Measurements from ENCODE around the gene TYMS. TPM values are rescaled to one million over a fixed set of nuclear protein-coding genes. Genes with fewer than 3 reads are reported as not detected.
"Not testable (repeated sequence)": the region's sequence is repeated elsewhere in the genome, so short reads cannot be mapped to it uniquely, and the experiment has no call there.

Gene TYMS
- total and polyA plus RNA-seq, 12 donors = 0.32 to 19.2 (median 3.8) TPM; not detected in 1

- intact Hi-C loops (cut with DNase I) = no loop called here
- H3K27me3 ChIP-seq = no peaks in the 10 kb centered on the region
- TF ChIP-seq CTCF (IDR thresholded peaks at IDR 0.05) (no peak), POLR2A (IDR thresholded peaks at IDR 0.05) (no peak)
- peaks cover 0 to 26% of the 10 kb centered on the region in 2 donors for H3K36me3 ChIP-seq (replicated peaks in 1 of 2)
- H3K4me3 ChIP-seq = no peak overlapping the region
- H3K4me1 ChIP-seq (replicated peaks in 1 of 2) = peaks cover 0 to 5% of the 10 kb centered on the region in 2 donors
- H3K27ac ChIP-seq = no peak overlapping the region
- no peaks in the 10 kb centered on the region for H3K9me3 ChIP-seq (replicated peaks in 1 of 3)
- 85 to 93% (median 88%) methylated on average over 5 of the region's 5 CpGs for WGBS, 4 donors
- peak in 2 of 7 donors; percentile 8 to 28 for DNase-seq
Measured at GRCh38 chr18:681985-682384, 24.5 kb downstream of the TYMS start.

GRCh38 chr18:682416-682815 is 25.0 kb downstream of the TYMS start:
- 94 to 96% (median 96%) methylated on average over 6 to 9 of the region's 9 CpGs for WGBS, 4 donors
- H3K27me3 ChIP-seq; H3K9me3 ChIP-seq (replicated peaks in 1 of 3); H3K4me3 ChIP-seq; H3K4me1 ChIP-seq (replicated peaks in 1 of 2); intact Hi-C loops (cut with DNase I); H3K27ac ChIP-seq: not testable (repeated sequence)
- DNase-seq = peak in 2 of 7 donors; percentile 2 to 27
- peaks cover 0 to 23% of the 10 kb centered on the region in 2 donors for H3K36me3 ChIP-seq (replicated peaks in 1 of 2)

- H3K27me3 ChIP-seq = no peaks in the 10 kb centered on the region
- H3K4me1 ChIP-seq (replicated peaks in 1 of 2) = no peaks in the 10 kb centered on the region
- H3K36me3 ChIP-seq (replicated peaks in 1 of 2) = peaks cover 0 to 23% of the 10 kb centered on the region in 2 donors
- no peaks in the 10 kb centered on the region for H3K9me3 ChIP-seq (replicated peaks in 1 of 3)
- intact Hi-C loops (cut with DNase I) = no loop called here
- H3K4me3 ChIP-seq = no peak overlapping the region
- H3K27ac ChIP-seq = no peak overlapping the region
- no peak for DNase-seq
- TF ChIP-seq POLR2A (IDR thresholded peaks at IDR 0.05) (no peak), CTCF (IDR thresholded peaks at IDR 0.05) (no peak)
Measured at GRCh38 chr18:682833-683232, 25.4 kb downstream of the TYMS start.

- H3K36me3 ChIP-seq (replicated peaks in 1 of 2) = peaks cover 0 to 23% of the 10 kb centered on the region in 2 donors
- whole genome bisulfite sequencing, 4 donors = 80 to 87% (median 86%) methylated on average over 1 to 5 of the region's 5 CpGs
Measured at GRCh38 chr18:683531-683930, 26.1 kb downstream of the TYMS start.

More at GRCh38 chr18:683531-683930, 26.1 kb downstream of the TYMS start:
- H3K27me3 ChIP-seq = no peaks in the 10 kb centered on the region
- peak in 2 of 7 donors; percentile 6 to 37 for DNase-seq
- H3K27ac ChIP-seq = no peak overlapping the region
- H3K9me3 ChIP-seq (replicated peaks in 1 of 3) = no peaks in the 10 kb centered on the region
- no peak for TF ChIP-seq CTCF (IDR thresholded peaks at IDR 0.05)
- intact Hi-C loops (cut with DNase I) = no loop called here
- no peaks in the 10 kb centered on the region for H3K4me1 ChIP-seq (replicated peaks in 1 of 2)
- H3K4me3 ChIP-seq = no peak overlapping the region
